Activated naive CD8-positive, alpha-beta T cell treated with anti-CD3 and anti-CD28 coated beads for 36 hours (primary cell): Measurements from ENCODE around the gene MACF1. TPM values are rescaled to one million over a fixed set of nuclear protein-coding genes. Genes with fewer than 3 reads are reported as not detected.
"Not testable (repeated sequence)": the region's sequence is repeated elsewhere in the genome, so short reads cannot be mapped to it uniquely, and the experiment has no call there.

ENCODE experiments used
- DNase-seq: peaks from one replicate; pipeline ENCODE4 v3.0.0; 2021
- H3K27ac Mint-ChIP-seq: one replicate; pipeline ENCODE4 v1.8.0; 2022; ENCODE audit warnings: mild to moderate bottlenecking, moderate library complexity, mixed read lengths
- H3K27me3 Mint-ChIP-seq: one replicate; pipeline ENCODE4 v1.8.0; 2022; ENCODE audit warnings: mild to moderate bottlenecking, mixed read lengths
- H3K36me3 Mint-ChIP-seq: one replicate; pipeline ENCODE4 v1.8.0; 2021; ENCODE audit warnings: mild to moderate bottlenecking, mixed read lengths
- H3K4me1 Mint-ChIP-seq: one replicate; pipeline ENCODE4 v1.8.0; 2021; ENCODE audit warnings: mixed read lengths
- H3K4me3 Mint-ChIP-seq: one replicate; pipeline ENCODE4 v1.8.0; 2022; ENCODE audit warnings: mild to moderate bottlenecking, moderate library complexity, mixed read lengths
- H3K9me3 Mint-ChIP-seq: one replicate; pipeline ENCODE4 v1.8.0; 2022; ENCODE audit warnings: mixed read lengths
- total RNA-seq, 2 experiments: library from RNA; stranded (reverse); gene quantifications; one replicate each; pipeline ENCODE4 v1.2.3, GENCODE V29; 2021

Gene MACF1
- total RNA-seq, 2 experiments from 2014 or later: 114 to 130 TPM

DNA sequence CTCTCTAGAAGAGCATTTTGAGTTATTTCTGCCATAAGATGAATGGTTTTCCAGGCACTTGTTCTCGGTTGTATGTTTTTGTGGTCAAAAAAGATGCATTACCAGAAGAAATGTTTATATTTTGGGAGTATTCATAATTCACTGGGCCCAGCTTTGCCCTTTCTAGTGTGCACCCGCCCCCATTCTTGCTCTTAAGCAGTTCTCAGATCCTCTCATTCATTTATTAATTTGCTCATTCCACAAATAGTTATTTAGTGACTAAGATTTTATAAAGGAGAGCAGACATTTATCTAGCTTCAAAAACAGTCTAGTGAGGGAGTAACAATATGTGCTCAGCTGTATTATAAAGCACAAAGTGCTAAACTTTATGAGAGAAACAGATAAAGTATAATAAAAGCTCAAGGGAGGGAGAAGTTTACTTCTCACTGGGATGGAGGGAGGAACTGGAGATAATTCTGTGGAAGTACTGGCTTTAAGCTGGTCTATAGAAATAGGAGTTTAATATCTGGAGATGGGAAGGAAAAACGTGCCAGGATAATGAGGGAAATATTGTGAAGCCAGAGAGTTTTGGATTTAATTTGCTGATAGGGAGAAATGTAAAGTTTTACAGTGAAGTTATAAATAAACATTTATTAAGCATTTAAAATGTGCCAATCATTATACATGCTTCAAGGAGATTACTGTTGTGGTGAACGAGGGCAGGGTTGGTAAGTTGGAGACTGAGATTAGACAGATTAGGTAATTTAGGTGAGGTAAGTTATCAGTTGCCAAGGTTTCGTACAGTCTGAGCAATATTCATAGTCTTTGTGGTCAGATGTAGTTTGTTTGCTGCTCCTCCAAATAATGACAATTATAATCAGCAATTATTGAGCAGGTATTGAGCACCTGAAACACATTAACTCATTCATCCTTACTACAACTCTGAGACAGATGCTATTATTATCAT is 9.1 kb upstream of the MACF1 start:
- Mint-ChIP-seq H3K9me3 (peaks cover 2% of the 10 kb centered on the region), H3K4me1 (peaks cover 70% of the 10 kb centered on the region), H3K4me3 (peak overlapping the region; percentile 32), H3K27ac (peak overlapping the region; percentile 94), H3K27me3 (no peaks in the 10 kb centered on the region), H3K36me3 (peaks cover 6% of the 10 kb centered on the region)
- DNase-seq: no peak

- H3K27me3 Mint-ChIP-seq: no peaks in the 10 kb centered on the region
- peaks cover 6% of the 10 kb centered on the region for H3K36me3 Mint-ChIP-seq
- H3K27ac Mint-ChIP-seq: peak overlapping the region; percentile 94
- peak overlapping the region; percentile 60 for H3K4me3 Mint-ChIP-seq
- peaks cover 4% of the 10 kb centered on the region for H3K9me3 Mint-ChIP-seq
- peaks cover 64% of the 10 kb centered on the region for H3K4me1 Mint-ChIP-seq
- peak; percentile 52 for DNase-seq
Measured at GRCh38 chr1:39196244-39197215, 8.0 kb upstream of the MACF1 start.

DNA sequence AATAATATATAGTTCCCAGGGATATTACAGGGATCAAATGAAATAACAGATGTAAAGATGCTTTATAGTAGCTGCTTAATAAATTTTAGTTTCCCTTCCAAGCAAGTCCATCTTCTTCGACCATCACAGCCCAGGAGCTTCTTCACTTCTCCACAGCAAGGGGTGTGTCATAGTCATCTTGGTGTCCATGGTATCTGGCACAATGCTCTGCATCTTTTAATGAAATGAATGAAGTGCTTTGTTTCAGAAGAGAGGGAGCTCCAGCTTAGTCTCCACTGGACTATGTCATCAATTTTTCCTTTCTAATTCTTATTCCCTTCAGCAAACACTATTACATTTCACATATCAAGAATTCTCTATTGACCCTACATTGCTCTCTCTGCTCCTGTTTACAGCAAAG is 4.9 kb upstream of the MACF1 start:
- DNase-seq: no peak
- H3K4me3 Mint-ChIP-seq: no peak overlapping the region
- H3K9me3 Mint-ChIP-seq: peaks cover 2% of the 10 kb centered on the region
- peaks cover 56% of the 10 kb centered on the region for H3K4me1 Mint-ChIP-seq
- H3K36me3 Mint-ChIP-seq: peaks cover 3% of the 10 kb centered on the region
- H3K27ac Mint-ChIP-seq: peak overlapping the region; percentile 49
- H3K27me3 Mint-ChIP-seq: no peaks in the 10 kb centered on the region

GRCh38 chr1:39205102-39205780 is 746 bp downstream of the MACF1 start:
- DNase-seq: peak; percentile 72
- H3K4me1 Mint-ChIP-seq: peaks cover 38% of the 10 kb centered on the region

DNA sequence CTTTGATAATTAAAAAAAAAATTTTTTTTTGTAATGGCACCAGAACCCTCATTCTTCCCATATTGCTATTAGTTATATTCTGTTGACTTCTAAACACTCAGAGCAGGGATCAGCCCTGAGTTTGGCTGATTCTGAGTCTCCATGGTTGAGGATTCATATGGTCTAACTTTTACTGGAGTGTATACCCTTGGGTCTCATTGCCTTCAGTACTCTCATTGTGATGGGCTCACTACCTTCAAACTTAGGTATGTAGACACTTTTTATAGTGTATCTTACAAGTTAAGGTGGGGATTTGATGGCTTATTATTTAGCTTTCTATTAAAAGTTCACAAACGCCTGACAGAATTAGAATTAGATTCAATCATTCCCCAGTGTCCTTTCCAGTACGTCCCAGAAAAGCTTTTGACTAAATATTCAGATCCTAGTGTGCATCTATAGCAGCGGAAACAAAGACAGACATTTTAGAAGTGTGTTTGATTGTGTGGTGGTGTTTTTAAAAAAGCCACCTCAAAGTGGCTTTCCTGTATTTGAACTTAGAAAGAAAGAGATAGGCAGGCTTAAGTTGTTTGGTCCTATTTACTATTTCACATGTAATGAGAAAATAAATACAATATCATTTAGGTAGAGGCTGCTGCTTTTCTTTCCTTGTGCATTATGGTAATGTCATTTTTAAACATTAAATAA is 1.4 kb downstream of the MACF1 start:
- Mint-ChIP-seq H3K4me1 (peaks cover 38% of the 10 kb centered on the region), H3K4me3 (peak overlapping the region; percentile 93), H3K36me3 (peaks cover 7% of the 10 kb centered on the region), H3K27ac (peak overlapping the region; percentile 97), H3K9me3 (peaks cover under 1% of the 10 kb centered on the region), H3K27me3 (no peaks in the 10 kb centered on the region)
- no peak for DNase-seq

More at GRCh38 chr1:39205102-39205780, 746 bp downstream of the MACF1 start:
- Mint-ChIP-seq H3K4me3 (peak overlapping the region; percentile 93), H3K27ac (peak overlapping the region; percentile 97), H3K36me3 (peaks cover 7% of the 10 kb centered on the region), H3K9me3 (peaks cover 2% of the 10 kb centered on the region), H3K27me3 (no peaks in the 10 kb centered on the region)

DNA sequence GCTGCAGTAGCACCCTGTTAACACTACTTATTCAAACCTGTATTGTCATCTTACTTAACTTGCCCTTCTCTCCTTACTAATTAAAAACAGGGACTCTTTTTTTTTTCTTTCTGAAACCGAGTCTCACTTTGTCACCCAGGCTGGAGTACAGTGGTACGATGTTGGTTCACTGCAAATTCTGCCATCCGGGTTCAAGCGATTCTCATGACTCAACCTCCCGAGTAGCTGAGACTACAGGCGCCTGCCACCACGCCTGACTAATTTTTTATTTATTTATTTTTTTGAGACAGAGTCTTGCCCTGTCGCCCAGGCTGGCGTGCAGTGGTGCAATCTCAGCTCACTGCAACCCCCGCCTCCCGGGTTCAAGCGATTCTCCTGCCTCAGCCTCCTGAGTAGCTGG is 3.9 kb downstream of the MACF1 start:
- not testable (repeated sequence) for DNase-seq, H3K9me3 Mint-ChIP-seq, H3K36me3 Mint-ChIP-seq, H3K27ac Mint-ChIP-seq, H3K4me3 Mint-ChIP-seq, H3K27me3 Mint-ChIP-seq
- peaks cover 33% of the 10 kb centered on the region for H3K4me1 Mint-ChIP-seq

- H3K36me3 Mint-ChIP-seq: peaks cover 15% of the 10 kb centered on the region
- no peak overlapping the region for H3K27ac Mint-ChIP-seq
- H3K9me3 Mint-ChIP-seq: no peaks in the 10 kb centered on the region
- peaks cover 32% of the 10 kb centered on the region for H3K4me1 Mint-ChIP-seq
- H3K4me3 Mint-ChIP-seq: no peak overlapping the region
- H3K27me3 Mint-ChIP-seq: no peaks in the 10 kb centered on the region
- no peak for DNase-seq
Measured at GRCh38 chr1:39210649-39211048, 6.2 kb downstream of the MACF1 start.

- no peaks in the 10 kb centered on the region for H3K27me3 Mint-ChIP-seq
- H3K9me3 Mint-ChIP-seq: no peaks in the 10 kb centered on the region
- H3K36me3 Mint-ChIP-seq: peaks cover 16% of the 10 kb centered on the region
- DNase-seq: no peak
- no peak overlapping the region for H3K4me3 Mint-ChIP-seq
- no peak overlapping the region for H3K27ac Mint-ChIP-seq
- peaks cover 30% of the 10 kb centered on the region for H3K4me1 Mint-ChIP-seq
Measured at GRCh38 chr1:39212499-39212898, 8.0 kb downstream of the MACF1 start.

DNA sequence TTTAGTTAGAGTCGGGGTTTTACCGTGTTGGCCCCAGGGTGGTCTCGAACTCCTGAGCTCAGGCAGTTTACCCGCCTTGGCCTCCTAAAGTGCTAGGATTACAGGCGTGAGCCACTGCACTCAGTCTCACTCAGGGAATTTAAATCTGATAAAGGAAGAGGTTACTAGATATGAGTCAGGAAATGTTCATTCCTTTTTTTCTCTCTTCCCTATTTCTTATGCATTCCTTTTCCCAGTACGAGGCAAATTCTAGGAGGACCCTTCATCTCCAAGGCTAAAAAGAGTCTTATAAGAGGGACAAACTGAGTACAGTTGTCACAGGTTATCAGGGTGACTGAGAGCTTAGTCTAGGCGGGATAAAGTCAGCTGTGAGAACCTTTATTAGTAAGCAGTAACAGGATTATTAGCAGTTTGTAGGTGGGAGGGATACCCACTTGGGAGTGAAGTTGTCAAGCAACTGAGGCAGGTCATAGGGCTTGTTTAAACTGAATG is 9.1 kb downstream of the MACF1 start:
- peaks cover 19% of the 10 kb centered on the region for H3K36me3 Mint-ChIP-seq
- no peak overlapping the region for H3K27ac Mint-ChIP-seq
- peaks cover 29% of the 10 kb centered on the region for H3K4me1 Mint-ChIP-seq
- no peak overlapping the region for H3K4me3 Mint-ChIP-seq
- no peaks in the 10 kb centered on the region for H3K27me3 Mint-ChIP-seq
- DNase-seq: no peak
- H3K9me3 Mint-ChIP-seq: no peaks in the 10 kb centered on the region

GRCh38 chr1:39214021-39214713 is 9.7 kb downstream of the MACF1 start:
- no peak for DNase-seq
- Mint-ChIP-seq H3K36me3 (peaks cover 25% of the 10 kb centered on the region), H3K9me3 (no peaks in the 10 kb centered on the region), H3K4me3 (no peak overlapping the region), H3K27ac (peak overlapping the region; percentile 93), H3K27me3 (no peaks in the 10 kb centered on the region), H3K4me1 (peaks cover 29% of the 10 kb centered on the region)

DNA sequence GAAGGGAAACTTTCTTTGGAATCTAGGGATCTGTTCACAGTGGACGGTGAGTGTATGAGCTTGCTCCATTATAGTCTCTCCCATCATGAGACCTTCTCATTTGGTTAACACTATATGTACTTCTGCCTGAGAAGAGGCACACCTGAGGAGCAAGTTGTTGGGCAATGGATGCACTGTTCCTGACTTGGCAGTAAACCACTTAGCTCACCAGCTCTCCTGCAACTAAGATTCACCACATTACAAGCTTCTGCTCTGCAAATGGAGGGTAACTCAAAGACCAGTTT is 10.2 kb downstream of the MACF1 start:
- H3K4me3 Mint-ChIP-seq: peak overlapping the region; percentile 87
- no peaks in the 10 kb centered on the region for H3K9me3 Mint-ChIP-seq
- H3K4me1 Mint-ChIP-seq: peaks cover 29% of the 10 kb centered on the region
- no peaks in the 10 kb centered on the region for H3K27me3 Mint-ChIP-seq
- DNase-seq: no peak
- peak overlapping the region; percentile 93 for H3K27ac Mint-ChIP-seq
- peaks cover 25% of the 10 kb centered on the region for H3K36me3 Mint-ChIP-seq

- Mint-ChIP-seq H3K27me3 (no peaks in the 10 kb centered on the region), H3K4me1 (peaks cover 29% of the 10 kb centered on the region), H3K4me3 (peak overlapping the region; percentile 87), H3K36me3 (peaks cover 24% of the 10 kb centered on the region), H3K27ac (peak overlapping the region; percentile 93), H3K9me3 (no peaks in the 10 kb centered on the region)
- peak; percentile 16 for DNase-seq
Measured at GRCh38 chr1:39214998-39215873, 10.7 kb downstream of the MACF1 start.

- H3K4me1 Mint-ChIP-seq: peaks cover 36% of the 10 kb centered on the region
- no peaks in the 10 kb centered on the region for H3K27me3 Mint-ChIP-seq
- H3K4me3 Mint-ChIP-seq: peak overlapping the region; percentile 87
- H3K27ac Mint-ChIP-seq: peak overlapping the region; percentile 93
- no peak for DNase-seq
- H3K9me3 Mint-ChIP-seq: no peaks in the 10 kb centered on the region
- H3K36me3 Mint-ChIP-seq: peaks cover 33% of the 10 kb centered on the region
Measured at GRCh38 chr1:39216771-39217170, 12.3 kb downstream of the MACF1 start.
